DND-41 (cell line): ENCODE data around the gene COG3.

Source experiments
- CTCF ChIP-seq: IDR thresholded peaks from 2 replicates; pipeline ENCODE4 v1.5.1; 2012; ENCODE audit warnings: borderline replicate concordance, low read length, moderate library complexity, mild to moderate bottlenecking; ENCODE audit not compliant: poor library complexity, severe bottlenecking; ENCODE audit errors: extremely low read depth
- EZH2 ChIP-seq: IDR thresholded peaks from 3 replicates; pipeline ENCODE4 v1.6.1; 2012; ENCODE audit warnings: borderline replicate concordance, low read depth, mild to moderate bottlenecking, moderate library complexity, low read length, inconsistent platforms; ENCODE audit not compliant: severe bottlenecking

DNA sequence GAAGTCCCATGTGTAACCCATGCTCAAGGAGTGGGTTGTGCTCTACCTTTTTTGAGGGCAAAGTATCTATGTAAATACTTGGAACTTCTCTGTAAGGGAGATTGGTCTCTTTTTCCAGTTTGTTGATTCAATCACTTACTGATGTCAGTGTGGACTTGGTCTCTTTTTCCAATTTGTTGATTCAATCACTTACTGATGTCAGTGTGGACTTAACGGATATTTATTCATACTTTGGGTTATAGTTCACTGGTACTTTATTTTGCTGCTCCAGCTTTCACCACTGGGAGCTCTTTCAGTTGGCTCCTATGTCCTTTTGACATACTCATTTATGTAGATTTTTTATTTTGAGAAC lies 36.4 kb downstream of the COG3 start:
- TF ChIP-seq CTCF = no peak
- no peak for TF ChIP-seq EZH2
